VCaP (cell line): ENCODE measurements around the gene GMPR.

Source experiments
- H3K27ac ChIP-seq: fragments of 450-650 bp; 2 replicates; pipeline ENCODE4 v1.5.1; 2017
- TF ChIP-seq, protein P1 (sequence below): fragments of 450-650 bp; conservative IDR thresholded peaks from 2 replicates; pipeline ENCODE4 v1.5.1; 2017; ENCODE audit warnings: mild to moderate bottlenecking, moderate library complexity

The GMPR gene

DNA sequence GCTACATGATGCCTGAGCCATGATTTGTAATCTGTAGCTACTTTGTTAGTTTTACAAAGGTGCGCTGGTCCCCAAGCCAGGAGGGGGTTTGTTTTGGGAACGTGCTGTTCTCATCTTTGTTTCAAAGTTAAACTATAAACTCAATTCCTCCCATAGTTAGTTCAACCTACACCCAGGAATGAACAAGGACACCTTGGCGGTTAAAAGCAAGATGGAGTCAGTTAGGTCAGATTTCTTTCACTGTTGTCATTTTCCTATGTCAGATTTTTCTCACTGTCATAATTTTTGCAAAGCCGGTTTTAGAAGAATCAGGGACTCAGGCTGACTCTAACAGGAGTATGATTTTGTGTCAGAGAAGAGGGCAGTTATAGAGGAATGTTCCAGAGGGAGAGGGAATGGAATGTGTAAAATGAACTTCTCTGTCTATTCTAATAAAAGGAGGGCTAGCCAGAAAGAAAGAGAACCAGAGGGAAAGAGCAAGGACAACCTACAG, 2.3 kb upstream of the GMPR start:
- H3K27ac ChIP-seq = peak overlapping the region; percentile 74
- TF ChIP-seq, protein P1, sequence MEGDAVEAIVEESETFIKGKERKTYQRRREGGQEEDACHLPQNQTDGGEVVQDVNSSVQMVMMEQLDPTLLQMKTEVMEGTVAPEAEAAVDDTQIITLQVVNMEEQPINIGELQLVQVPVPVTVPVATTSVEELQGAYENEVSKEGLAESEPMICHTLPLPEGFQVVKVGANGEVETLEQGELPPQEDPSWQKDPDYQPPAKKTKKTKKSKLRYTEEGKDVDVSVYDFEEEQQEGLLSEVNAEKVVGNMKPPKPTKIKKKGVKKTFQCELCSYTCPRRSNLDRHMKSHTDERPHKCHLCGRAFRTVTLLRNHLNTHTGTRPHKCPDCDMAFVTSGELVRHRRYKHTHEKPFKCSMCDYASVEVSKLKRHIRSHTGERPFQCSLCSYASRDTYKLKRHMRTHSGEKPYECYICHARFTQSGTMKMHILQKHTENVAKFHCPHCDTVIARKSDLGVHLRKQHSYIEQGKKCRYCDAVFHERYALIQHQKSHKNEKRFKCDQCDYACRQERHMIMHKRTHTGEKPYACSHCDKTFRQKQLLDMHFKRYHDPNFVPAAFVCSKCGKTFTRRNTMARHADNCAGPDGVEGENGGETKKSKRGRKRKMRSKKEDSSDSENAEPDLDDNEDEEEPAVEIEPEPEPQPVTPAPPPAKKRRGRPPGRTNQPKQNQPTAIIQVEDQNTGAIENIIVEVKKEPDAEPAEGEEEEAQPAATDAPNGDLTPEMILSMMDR = no peak

DNA sequence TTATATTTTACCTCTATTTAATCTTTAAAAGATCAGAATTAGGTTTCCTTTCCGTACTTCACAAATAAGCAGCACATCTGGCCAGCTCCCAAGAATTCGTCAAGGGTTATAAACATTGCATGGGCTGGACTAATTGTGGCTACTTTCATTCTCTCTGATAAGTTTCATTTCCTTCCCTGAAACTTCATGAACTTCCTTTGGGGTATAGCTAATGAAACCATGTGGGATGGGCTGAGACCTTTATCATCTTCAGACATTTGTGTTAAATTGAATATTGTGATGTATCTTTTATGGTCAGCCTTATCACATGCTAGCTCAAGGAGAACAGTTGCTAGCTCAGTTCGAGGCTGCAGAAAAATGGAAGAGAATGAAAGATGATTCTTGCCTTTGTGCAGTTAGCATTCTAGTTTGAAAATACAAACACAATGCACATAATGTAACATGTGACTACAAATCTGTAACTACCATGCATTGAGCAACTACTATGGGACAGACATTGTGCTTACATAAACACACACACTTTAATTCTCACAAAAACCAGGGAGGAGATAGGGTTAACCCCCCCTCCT, 1.7 kb upstream of the GMPR start:
- TF ChIP-seq, protein P1 = no peak
- H3K27ac ChIP-seq = peak overlapping the region; percentile 74

DNA sequence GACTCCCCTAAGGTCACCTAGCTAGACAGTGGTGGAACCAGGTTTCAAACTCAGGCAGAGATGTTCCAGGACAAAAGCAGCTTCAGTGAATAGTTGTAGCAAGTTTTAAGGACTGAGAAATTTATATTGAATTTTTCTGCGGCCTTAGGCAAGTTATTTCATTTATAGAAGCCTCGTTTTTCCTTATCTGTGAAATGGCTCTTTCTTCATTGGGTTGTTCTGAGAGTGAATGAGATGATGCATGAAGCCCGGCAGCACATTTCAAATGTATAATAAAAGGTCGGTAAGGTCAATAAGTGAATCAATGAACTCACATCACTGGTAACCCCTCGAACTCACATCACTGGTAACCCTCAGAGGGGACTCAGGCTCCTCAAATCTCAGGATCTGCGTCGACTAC, 1.1 kb upstream of the GMPR start:
- TF ChIP-seq, protein P1 = no peak
- H3K27ac ChIP-seq = peak overlapping the region; percentile 74

DNA sequence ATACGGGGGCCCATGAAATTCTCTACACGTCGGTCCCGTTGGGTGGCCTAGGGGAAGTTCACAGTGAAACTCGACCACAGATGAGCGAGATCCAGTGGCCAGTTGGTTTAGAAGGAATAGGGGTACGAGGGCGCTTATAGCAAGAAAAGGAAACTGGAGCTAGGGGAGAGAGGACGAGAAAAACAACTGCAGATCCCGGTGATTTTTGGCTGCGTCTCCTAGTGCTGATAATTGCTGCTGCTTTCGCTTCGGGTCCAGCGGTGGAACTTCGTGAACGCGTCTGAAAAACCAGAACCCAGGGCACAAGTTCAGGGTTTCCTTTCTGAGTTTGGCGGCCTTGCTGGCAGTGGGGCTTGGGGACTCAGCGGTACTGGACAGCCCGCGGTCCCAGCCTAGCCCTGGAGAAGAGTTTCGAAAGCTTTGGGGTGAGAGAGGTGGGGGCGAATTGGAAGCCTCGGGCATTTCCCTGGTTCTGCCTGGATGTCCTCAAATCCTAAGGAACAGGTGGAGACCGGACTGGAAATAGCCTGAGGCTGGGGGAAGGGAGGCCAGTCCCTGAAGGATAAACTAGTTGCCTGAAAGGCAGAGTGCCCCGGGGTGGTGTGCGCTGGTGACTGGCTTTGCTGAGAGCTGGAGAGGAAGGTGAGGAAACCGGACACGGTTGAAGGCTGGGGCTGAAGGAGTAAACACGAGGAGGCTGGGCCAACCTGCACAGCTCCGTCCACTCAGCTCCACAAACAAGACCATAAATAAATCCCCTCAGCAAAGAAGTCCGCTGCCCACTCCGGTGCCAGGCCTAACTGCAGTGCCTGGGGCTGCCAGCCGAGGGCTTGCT, 793 bp downstream of the GMPR start:
- TF ChIP-seq, protein P1 = peak; percentile 40; the same call in 1 of the 2 replicates
- H3K27ac ChIP-seq = peak overlapping the region; percentile 74

DNA sequence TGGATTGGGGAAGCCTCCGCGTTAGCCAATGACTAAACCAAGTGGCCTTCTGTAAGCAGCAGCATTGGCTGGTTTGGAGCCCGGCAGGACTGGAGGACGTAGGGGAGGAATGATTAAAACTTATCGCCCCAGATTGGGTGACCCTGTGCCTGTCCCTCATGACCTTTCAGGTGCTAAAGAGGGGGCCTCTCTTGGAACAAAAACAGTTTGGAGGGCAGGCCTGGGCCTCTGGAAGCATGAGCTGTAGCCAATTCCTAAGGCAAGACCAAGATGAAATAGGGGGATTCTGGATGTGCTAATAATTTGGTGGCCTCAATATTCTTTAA, 1.4 kb downstream of the GMPR start:
- peak overlapping the region; percentile 74 for H3K27ac ChIP-seq
- TF ChIP-seq, protein P1 = no peak

DNA sequence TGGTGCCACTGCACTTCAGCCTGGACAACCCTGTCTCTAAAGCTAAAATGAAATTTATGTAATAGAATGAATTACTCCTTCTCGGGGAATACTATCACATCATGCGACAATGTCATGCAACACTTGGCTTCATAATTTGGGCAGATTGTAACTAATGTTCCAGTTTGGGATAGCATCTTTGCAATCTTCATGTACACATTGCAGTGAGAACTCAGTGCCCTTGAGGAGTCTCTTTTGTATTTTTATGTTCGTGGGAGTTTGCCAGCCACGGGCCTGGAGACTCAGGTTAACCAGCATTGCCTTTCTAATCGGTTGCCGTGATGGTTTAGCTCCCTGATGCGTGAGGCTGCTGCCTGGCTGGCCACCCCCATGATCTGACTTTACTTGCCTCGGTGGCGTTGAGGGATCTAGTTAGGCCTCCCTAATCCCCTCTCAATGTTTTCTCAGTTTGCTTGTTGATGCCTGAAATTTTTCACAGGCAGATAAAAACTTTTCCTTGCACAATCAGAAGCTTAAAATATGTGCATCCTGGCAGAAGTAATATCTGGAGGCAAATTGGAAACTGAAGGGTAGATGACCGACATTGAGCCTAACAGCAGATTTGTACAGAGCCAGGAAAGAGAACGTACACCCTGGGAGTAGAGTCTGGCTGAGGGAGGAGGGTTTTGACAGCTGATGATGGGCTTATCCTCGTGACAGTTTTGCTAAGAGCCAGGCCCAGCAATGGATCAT, 2.4 kb downstream of the GMPR start:
- TF ChIP-seq, protein P1 = no peak
- no peak overlapping the region for H3K27ac ChIP-seq

DNA sequence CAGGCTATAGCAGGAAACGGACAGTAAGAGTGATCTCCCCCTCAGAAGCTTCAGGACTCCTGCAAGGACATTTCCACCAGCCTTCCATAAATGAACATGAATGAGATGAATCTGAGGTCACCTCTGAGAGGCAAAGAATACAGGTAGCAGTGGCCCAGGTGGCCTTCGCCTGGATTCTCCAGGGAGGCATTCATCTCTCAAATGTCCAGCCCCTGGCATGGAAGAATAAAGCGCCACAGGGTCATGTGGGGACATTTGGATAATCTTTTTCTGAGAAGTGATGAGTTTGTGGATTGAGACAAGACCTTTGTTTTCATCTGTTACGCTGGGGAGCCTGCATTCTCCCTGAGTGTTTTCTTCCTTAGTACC, 2.9 kb downstream of the GMPR start:
- no peak overlapping the region for H3K27ac ChIP-seq
- TF ChIP-seq, protein P1 = no peak
